ENCODE data around the gene RPS19BP1.

DNA sequence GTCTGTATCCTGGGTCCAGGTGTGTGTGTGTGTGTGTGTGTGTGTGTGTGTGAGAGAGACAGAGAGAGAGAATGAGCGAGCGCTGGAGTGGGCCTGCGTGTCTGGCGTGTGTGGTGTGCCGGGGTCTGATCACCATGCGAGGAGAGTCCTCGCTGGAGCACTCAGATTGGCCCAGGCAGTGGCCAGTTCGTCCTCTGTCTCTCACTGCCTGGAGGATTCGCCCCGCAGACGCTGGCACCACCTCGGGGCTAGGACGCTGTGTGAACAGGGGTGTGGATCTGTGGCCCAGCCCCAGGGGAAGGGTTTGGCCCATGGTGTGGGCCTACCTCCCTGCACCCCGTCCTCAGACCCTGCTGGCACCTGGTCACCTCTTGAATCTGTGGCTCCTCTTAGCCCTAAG is 26.4 kb upstream of the RPS19BP1 start:
- TF ChIP-seq, protein P1, sequence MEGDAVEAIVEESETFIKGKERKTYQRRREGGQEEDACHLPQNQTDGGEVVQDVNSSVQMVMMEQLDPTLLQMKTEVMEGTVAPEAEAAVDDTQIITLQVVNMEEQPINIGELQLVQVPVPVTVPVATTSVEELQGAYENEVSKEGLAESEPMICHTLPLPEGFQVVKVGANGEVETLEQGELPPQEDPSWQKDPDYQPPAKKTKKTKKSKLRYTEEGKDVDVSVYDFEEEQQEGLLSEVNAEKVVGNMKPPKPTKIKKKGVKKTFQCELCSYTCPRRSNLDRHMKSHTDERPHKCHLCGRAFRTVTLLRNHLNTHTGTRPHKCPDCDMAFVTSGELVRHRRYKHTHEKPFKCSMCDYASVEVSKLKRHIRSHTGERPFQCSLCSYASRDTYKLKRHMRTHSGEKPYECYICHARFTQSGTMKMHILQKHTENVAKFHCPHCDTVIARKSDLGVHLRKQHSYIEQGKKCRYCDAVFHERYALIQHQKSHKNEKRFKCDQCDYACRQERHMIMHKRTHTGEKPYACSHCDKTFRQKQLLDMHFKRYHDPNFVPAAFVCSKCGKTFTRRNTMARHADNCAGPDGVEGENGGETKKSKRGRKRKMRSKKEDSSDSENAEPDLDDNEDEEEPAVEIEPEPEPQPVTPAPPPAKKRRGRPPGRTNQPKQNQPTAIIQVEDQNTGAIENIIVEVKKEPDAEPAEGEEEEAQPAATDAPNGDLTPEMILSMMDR (IDR thresholded peaks at IDR 0.05), result no peak
- TF ChIP-seq POLR2A (IDR thresholded peaks at IDR 0.05), result no peak
